Stimulated activated CD8-positive, alpha-beta memory T cell treated with anti-CD3 and anti-CD28 coated beads, Interleukin-15, amount 100 ng/mL, for 24 hours (primary cell): ENCODE data around the gene ERFL.
"Not testable (repeated sequence)": the region's sequence is repeated elsewhere in the genome, so short reads cannot be mapped to it uniquely, and the experiment has no call there.

Source experiments
- DNase-seq: peaks from one replicate; pipeline ENCODE4 v3.0.0-alpha.2; 2020; ENCODE audit warnings: low read depth

ERFL gene

GRCh38 chr19:41941410-41942202 is 13.4 kb upstream of the ERFL start:
- no peak for DNase-seq

GRCh38 chr19:41940731-41941409 is 12.6 kb upstream of the ERFL start:
- no peak for DNase-seq

GRCh38 chr19:41939861-41940730 is 11.8 kb upstream of the ERFL start:
- no peak for DNase-seq

- DNase-seq, result not testable (repeated sequence)
These were observed 11.0 kb upstream of the ERFL start for GRCh38 chr19:41939209-41939608.

- DNase-seq, result no peak
These were observed 9.5 kb upstream of the ERFL start for GRCh38 chr19:41937525-41938468.

- no peak for DNase-seq
These were observed 8.7 kb upstream of the ERFL start for GRCh38 chr19:41936961-41937360.

GRCh38 chr19:41936416-41936850 is 8.2 kb upstream of the ERFL start:
- no peak for DNase-seq

GRCh38 chr19:41935760-41936415 is 7.6 kb upstream of the ERFL start:
- DNase-seq, result no peak

- DNase-seq, result peak; percentile 45
These were observed 6.7 kb upstream of the ERFL start for GRCh38 chr19:41934849-41935374.

GRCh38 chr19:41933693-41934426 is 5.6 kb upstream of the ERFL start:
- DNase-seq, result no peak

GRCh38 chr19:41932720-41933332 is 4.6 kb upstream of the ERFL start:
- no peak for DNase-seq

GRCh38 chr19:41932259-41932719 is 4.0 kb upstream of the ERFL start:
- no peak for DNase-seq

GRCh38 chr19:41930926-41931592 is 2.8 kb upstream of the ERFL start:
- no peak for DNase-seq

- no peak for DNase-seq
These were observed 2.1 kb upstream of the ERFL start for GRCh38 chr19:41930322-41930722.

- no peak for DNase-seq
These were observed 1.4 kb upstream of the ERFL start for GRCh38 chr19:41929536-41930071.

GRCh38 chr19:41928754-41929535 is 696 bp upstream of the ERFL start:
- DNase-seq, result no peak

GRCh38 chr19:41927497-41928192 is 604 bp downstream of the ERFL start:
- no peak for DNase-seq
